T-helper 2 cell treated with Interferon-gamma antibody and Interleukin-4, amounts not matched to agents 100 ng/mL and 5 ng/mL, for 36 hours (primary cell): Measurements from ENCODE around the gene OTX1. TPM values are rescaled to one million over a fixed set of nuclear protein-coding genes. Genes with fewer than 3 reads are reported as not detected.

Source experiments
- intact Hi-C: fragments of 100-400 bp; cut with micrococcal nuclease; formaldehyde crosslinking; loops from one replicate; pipeline ENCODE4 v1.15.1; 2023
- total RNA-seq: library from RNA; stranded (reverse); gene quantifications from 2 replicates; pipeline ENCODE4 v1.2.3, GENCODE V29; 2022

OTX1 gene
- total RNA-seq, 1 donor from 2014 or later, result not detected

DNA sequence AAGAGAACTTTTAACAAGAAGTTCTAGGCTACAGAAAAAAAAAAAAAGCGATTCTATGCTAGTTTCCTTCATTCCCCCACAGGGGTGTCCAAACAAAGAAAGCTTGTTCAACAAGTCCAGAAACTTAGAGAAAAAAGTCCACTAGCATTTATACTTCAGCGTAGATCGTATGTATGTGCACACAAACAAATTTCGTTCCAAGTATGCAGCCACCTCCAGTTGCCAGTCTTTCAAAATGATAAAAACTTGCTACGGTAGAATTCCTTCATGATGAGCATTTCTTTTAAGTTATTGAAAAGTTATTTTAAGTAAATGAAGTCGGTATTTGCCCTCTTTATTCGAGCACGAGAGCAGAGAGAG, 3.7 kb upstream of the OTX1 start:
- intact Hi-C loops, result loop anchor here (10.0 kb wide), 1 partner anchor 262 kb away; no protein-coding TSS in a partner anchor

DNA sequence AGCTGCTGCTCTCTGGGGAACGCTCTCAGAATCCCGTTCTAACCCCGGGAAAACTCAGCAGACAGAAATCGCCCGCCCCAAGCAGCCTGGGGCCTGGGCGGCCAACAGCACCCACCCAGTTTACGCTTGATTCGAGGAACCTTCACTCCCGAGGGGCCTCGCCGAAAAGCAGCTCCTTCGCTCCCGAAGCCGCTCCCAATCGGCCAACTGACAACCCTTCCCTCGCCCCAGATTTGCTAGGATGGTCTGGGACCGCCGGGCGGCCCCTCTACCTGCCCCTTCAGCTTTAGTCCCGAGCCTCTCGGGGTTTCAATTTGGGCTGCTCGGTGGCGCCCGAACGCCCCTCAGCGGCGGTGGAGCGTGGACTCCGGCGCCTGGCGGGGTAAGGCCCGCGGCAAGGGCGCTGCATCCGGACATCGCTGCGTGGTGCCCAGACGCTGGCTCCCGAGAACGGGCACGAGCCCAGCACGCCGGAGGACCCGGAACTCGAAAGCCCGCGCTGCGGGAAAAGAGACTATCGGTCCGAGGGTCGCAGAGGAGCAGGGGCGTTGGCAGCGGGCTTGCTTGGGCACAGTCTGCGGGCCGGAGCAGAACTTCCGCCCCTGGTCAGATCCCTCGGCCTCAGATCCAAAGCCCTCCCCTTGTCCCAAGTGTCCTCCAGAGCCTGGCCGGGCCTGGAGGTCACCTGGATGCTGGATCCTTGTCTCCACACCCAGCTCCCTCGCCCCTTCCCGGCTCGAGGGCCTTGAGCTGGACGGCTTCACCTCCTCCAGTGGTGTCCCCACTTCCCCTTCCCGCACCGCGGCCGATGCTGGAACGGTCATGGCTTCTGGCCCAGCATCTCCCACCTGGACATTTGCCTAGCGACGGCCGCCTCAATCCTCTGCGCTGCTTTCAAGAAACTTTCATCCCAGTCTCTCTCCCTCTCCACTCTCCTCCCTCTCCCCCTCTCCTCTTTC, 3.0 kb upstream of the OTX1 start:
- intact Hi-C loops, result loop anchor here (1.0 to 10.0 kb wide), 2 partner anchors 10 to 263 kb away; no protein-coding TSS in a partner anchor

DNA sequence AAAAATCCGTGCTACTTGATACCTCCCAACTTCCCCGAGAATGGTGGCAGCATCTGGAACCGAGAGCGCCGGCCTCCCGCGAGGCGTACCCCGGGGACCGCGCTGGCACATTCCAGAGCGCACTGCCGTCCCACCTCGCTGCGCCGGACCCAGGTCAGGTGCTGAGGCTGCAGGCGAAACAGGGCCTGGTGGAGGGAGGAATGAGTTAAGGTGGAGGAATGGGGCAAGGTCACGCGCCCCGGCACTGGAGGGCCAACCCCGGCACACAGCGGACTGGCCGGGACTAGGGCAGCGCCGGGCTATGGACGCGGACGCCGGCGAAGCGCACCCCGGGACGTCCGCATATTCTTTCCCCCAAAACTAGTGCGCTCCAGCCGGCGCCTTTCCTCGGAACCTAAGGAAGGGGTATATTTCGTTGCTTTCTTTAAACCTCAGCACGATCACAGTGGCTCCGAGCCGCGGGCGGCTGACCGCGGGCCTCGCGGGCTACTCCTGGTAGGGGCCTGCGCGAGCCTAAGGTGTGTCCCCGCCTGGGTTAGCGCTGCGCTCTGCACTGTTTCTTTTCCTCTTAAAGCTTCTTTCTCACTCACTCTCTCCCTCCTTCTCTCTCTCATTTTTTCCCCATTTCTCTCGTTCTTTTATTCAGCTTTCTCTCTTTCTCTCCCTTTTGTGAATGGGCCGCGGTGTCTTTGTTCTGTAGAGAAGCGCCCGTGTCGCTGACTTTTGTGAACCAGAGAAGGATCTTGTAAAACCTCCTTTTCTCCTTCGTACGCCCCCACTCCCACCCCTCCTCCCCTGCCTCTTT, 2.1 kb upstream of the OTX1 start:
- intact Hi-C loops, result loop anchor here (1.0 to 10.0 kb wide), 2 partner anchors 9 to 264 kb away; no protein-coding TSS in a partner anchor

DNA sequence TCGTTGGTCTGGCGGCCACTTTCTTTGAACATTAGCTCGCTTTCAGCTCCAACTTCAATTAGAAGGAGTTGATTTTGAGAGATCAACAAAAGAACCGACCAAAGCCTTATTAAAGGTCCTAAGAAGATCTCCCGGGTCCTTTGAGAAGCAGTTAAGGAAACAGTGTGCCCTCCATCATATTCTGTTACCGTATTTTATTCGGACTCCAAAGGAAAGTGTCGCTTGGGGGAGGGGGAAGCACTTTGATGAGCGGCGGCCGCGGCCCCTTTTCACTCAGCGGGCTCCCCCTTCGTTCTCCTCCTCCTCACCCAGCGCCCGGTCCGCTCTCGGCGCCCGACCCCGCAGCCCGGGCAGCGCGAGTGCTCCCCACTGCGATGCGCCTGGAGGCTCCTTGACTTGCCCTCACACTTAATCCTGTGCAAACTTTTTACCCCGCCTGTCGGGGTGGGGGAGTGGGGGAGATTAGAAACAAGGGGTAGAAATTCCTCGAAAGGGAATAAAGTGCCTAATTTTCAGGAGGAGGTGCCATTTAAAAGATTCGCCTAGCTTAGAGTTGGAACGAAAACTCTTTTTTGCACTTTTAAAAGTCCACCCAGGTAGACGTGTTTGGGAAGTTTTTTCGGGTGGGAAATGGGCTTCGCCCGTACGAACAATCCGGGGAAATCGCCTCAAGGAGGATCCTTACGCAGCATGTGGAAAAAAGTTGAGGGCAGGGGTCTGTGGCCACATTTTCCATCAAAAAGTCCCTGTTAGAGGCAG, 1.2 kb upstream of the OTX1 start:
- intact Hi-C loops, result loop anchor here (10.0 kb wide), 1 partner anchor 265 kb away; no protein-coding TSS in a partner anchor

DNA sequence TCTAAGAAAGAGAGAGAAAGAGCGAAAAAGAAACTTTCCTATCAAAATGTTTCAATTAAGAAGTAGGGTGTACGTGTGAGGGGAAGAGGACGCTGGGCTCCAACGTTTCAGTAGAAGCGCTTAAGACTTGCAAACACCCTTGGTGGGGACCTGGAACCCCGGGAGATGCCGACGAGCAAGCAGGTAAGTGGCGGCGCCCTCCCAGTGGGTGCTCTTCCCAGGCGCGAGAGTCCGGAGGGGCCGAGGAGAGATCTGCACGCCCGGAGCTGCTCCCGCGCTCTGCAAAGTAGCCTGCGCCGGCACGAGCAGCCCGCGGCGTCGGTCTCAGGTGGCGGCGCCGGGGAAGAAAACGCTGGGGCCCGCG, 678 bp upstream of the OTX1 start:
- intact Hi-C loops, result loop anchor here (10.0 kb wide), 1 partner anchor 265 kb away; no protein-coding TSS in a partner anchor

DNA sequence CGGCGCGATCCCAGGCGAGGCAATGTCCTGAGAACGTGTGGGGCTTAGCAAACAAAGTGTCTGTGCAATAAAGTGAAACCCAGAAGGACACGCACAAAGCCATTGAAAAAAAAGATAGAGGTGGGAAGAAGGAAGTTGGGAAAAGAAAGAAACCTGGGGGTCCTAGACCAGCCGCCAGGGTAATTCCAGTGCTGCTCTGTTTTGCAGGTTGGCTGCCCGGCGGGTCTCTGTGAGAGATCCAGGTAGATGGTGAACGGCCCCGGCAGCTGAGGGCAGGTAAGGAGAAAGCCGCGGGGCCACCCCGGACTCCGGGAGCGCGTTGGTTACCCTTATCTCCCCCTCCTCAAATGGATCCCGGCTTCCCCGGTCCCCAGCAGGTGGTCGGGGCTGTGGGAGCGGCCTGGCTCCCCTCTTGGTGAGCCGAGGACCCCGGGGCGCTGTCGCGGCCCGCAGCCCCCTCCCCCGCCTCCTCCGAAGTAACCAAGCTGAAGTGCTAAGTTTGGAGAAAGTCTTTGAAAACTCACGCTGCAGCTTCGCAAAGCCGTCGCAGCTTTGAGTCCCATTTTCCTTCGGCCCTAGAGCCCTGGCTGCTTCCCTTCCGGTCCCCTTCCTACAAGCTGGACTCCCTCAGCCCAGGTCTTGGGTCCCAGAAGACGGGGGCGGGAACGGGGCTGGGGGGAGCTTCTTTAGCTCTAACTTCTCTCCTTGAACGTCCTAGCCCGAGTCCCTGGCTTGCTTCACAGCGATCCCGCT, 588 bp downstream of the OTX1 start:
- intact Hi-C loops, result no loop called here

DNA sequence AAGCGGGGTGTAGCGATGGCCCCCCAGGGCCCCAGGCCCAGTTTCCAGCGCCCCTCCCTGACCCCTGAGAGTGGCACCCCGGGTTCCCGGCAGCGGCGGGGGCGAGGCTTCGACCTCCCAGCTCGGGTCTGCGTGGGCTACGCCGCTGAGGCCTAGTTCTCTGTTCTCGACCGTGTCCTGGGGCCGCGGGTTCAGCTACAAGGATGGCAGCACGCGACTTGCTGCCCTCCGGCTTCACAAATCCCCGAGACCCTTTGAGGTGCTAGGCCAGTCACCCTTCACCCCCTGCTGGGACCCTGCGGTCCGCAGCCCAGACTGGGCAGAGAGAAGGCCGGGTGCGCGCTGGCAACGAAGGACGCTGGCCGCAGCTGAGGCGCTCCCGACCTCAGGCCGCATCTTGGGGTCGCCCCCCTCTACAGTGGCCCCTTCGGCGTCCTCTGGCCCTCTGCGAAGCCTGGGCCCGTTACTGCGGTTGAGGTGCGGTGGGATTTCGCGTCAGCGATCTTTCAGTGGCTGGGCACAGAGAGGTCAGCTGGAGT, 1.2 kb downstream of the OTX1 start:
- intact Hi-C loops, result no loop called here

DNA sequence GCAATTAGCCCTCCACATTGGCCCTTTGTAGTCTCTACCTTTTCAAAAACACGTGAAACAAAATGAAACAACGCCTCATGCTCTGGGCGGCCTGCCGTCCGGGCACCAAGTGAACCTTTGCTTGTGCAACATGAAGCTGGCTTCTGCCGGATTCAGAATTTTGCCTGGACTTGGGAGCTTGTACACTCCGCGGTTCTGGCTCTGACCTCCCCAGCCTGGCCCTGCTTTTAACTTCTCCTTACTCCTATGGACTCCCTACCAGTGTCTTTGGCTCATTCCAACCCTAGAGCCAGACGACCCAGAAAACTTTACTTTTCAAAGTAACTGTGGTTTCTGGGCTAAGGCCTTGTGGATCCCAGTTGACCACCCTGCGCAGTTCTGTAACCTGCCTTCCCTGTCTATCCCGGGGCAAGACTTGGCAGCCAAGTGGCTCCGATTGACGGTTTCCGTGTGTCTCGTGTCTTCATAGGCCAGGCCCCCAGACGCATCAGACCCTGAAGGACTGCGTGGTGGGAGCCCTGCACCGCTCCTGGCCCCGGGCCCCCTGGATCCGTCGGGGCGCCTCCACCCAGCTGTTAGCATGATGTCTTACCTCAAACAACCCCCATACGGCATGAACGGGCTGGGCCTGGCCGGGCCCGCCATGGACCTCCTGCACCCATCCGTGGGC, 1.9 kb downstream of the OTX1 start:
- intact Hi-C loops, result no loop called here

DNA sequence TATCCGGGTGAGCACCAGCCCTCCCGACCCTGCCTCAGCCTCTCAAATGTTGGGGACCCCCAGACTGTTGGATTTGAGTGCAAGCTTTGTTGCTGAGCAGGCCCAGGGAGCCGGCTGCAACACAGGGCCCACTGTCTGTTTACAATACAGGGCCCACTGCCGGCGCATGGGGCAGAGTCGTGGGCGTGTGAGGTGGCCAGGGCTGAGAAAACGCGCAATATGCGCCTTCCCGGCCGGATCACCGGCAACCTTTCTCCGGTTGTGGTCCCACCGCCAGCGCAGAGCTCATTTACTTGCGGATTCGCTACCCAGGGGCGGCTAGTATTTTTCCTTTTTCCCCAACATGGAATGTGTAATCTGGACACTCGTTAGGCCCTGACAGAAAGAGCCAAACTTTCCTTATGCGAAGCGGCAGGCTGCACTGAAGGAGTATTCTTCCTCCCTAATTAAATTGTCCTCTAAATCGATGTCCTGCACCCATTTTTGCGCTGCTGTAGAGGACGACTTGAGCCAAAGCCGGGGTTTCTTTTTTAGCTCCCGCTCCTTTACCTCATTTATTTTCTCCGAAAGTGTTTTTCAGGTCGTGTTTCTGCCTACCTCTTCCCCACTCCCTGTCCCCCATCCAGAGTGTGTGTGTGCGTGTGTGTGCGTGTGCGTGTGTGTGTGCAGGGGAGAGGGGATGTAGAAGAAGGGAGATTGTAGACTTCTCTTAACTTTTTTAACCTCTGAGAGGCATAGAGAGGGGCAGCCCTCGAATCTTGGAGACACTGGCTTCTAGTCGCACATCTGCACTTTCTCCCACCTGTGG, 2.7 kb downstream of the OTX1 start:
- intact Hi-C loops, result no loop called here

DNA sequence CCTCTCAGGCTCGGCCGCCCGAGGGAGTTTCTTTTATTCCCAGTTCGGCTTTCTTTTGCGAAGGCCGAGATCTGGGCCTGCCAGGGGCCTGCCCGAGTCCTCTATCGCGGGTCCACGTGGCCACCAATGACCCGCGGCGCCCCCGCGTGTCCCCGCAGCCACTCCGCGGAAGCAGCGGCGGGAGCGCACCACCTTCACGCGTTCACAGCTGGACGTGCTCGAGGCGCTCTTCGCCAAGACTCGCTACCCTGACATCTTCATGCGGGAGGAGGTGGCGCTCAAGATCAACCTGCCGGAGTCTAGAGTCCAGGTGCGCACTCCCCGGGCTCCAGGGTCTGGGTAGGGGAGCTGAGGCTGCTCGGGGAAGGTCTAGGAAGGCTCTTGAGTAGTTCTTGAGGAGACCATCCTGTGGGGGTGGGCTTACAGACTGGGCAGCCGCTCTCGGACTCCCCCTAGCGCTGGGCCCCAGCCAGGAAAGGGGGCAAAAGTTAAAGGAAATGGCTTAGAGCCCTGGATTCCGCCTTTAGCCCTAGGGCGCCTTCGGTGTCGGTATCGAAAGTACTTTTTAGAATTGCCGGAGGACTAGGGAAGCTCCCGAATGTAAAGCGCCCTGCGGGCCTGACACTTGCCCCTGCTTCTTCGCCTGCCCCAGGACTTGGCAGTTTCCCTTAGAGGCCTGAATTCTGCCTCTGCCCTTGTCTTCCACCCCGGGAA, 3.4 kb downstream of the OTX1 start:
- intact Hi-C loops, result no loop called here

DNA sequence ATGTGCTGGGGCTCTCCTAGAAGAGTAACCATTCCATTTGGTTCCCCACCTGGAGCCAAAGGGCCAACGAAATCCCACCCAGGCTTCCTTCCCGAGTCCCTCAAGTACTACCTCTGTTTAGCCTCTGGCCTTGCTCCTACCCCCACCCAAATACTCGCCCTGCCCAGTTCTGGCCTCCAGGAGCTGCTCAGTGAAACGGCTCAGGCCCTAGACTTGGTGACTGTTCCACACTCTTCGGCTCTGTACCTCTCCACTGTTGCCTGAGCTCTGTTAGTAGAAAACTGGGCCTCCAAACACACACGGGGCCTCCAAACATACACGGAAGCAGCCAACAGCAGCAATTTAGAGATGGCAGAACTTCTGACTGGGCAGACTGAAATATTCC, 4.2 kb downstream of the OTX1 start:
- intact Hi-C loops, result loop anchor here (5.0 kb wide), 1 partner anchor 367 kb away; no protein-coding TSS in a partner anchor

DNA sequence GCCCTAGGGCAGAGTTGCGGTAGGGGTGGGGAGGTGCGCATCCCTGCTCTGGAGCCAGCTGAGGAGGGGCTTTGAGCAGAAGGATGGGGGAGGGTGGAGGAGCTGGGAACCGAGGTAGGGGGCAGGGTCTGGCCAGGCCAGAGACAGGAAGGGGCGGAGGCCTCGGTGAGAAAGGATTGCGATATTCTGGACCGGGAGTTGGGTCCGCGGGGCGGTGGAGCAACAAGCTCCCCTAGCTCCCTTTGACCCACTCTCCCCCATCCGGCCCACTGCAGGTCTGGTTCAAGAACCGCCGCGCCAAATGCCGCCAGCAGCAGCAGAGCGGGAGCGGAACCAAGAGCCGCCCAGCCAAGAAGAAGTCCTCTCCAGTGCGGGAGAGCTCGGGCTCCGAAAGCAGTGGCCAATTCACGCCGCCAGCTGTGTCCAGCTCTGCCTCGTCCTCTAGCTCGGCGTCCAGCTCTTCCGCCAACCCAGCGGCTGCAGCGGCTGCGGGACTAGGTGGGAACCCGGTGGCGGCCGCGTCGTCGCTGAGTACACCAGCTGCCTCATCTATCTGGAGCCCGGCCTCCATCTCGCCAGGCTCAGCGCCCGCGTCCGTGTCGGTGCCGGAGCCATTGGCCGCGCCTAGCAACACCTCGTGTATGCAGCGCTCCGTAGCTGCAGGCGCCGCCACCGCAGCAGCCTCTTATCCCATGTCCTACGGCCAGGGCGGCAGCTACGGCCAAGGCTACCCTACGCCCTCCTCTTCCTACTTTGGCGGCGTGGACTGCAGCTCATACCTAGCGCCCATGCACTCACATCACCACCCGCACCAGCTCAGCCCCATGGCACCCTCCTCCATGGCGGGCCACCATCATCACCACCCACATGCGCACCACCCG, 4.8 kb downstream of the OTX1 start:
- intact Hi-C loops, result loop anchor here (5.0 kb wide), 1 partner anchor 367 kb away; no protein-coding TSS in a partner anchor

DNA sequence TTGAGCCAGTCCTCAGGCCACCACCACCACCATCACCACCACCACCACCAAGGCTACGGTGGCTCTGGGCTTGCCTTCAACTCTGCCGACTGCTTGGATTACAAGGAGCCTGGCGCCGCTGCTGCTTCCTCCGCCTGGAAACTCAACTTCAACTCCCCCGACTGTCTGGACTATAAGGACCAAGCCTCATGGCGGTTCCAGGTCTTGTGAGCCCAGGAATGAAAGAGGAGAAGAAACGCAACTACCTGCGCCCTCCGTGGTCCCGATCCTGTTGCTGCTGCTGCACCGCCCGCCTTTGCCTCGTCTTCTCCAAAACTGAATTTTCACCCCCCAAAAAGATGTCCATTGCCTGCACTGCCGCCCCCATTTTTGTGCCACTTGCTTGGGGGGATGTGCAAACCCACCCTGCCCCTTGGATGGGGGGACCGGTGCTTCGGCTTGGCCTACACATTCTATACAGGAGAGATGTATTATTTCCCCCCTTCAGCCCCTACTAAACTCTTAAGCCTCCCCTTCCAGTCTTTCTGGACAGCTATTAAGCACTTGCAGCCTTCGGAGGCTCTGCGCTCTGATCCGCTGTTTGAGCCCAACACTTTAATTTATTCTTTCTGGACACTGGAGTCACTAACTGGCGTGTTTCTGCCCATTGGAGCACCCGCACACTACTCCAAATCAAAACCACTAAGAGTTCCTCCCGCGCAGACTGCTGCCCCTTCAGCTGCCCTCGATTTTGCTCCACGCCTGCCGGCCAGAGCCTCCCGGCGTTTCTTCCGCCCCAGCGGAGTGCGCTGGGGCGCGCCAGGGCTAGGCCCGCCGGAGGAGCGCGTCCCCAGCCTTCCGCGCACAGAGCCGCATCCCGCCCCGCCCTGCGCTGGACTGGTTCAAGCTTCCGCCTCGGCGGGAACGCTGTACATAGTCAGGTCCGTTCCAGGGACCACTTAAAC, 5.7 kb downstream of the OTX1 start:
- intact Hi-C loops, result loop anchor here (1.0 to 5.0 kb wide), 2 partner anchors 8 to 366 kb away; no protein-coding TSS in a partner anchor

DNA sequence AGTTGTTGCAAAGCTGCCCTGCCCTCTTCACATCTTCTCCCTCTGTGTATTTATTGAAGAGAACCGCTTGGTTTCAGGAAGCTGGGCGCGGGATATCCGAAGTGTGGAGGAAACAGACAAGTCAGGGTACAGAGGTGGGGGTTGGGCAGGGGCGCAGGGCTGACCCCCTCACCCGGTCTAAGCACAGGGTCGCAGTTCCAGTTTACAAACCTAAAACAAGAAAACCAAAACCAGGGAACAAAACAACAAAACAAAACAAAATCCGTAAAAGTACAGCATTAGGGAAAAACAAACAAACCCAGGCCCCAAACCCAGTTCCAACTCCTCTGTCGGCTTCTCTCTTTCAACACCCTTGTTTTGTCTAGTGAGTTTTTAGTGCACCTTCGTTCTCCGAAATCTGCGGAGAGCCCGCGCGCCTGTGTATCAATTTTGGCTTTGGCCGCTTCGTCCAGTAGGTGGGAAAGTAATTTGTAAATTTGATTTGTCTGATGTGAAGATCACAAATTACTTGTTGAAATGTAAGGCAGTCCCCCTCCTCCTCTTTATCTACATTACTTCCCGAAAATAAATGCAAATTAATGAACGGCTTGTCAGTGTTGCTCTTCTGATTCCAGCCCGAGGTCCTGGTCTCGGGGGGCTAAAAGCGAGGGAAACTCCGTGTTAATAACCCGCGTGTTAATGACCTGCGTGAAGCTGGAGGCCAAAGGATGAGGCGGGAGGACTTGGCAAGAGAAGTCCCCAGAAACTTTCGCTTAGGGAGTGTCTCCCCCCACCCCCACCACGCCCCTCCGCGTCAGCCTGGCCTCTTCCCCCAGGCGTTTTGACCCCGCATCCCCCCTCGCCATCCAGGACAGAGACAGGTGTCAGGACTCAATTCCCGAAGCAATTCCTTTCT, 6.9 kb downstream of the OTX1 start:
- intact Hi-C loops, result loop anchor here (1.0 to 5.0 kb wide), 2 partner anchors 9 to 365 kb away; no protein-coding TSS in a partner anchor
